NCI-H2171 treated with DMSO at 0.1 percent for 48 hours (cell line): Measurements from ENCODE around the gene PRR11.
"Not testable (repeated sequence)": the region's sequence is repeated elsewhere in the genome, so short reads cannot be mapped to it uniquely, and the experiment has no call there.

ENCODE experiments used
- DNase-seq: peaks from one replicate; lab custom pipeline; 2025; lab: John Stamatoyannopoulos, UW

PRR11 gene

GRCh38 chr17:59219992-59220327 lies 64.4 kb downstream of the PRR11 start:
- no peak for DNase-seq

DNA sequence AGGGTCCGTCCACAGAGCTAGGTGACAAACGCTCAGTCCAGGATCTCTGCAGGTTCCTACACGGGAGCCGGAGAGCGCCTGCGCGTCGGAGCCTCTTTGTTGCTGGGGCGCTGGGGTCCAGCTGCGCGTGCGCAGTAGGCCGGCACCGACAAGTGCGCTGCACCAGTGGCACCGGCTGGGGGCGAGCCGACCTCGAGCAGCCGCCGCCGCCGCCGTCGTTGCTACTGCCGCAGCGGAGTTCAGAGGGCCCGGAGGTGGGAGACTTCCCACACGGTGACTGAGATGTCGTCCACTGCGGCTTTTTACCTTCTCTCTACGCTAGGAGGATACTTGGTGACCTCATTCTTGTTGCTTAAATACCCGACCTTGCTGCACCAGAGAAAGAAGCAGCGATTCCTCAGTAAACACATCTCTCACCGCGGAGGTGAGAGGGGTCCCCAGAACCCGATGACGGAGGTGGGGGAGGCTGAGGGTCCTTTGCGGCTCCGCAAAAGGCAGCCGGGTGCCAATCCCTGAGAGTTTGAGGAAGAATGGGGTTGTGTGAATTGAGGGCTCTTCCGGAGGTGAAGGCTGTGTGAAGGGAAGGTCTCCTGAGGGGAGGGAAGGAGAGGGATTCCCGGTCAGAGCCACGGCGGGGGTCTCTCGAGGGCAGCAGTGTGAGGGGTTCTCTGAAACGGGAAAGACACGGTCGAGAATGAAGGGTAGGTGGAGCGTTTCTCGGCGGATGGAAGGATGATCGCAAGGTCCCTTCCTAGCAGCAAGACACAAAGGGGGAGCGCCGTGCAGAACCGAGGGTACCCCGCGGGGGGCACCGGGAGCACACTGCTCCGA lies 65.0 kb downstream of the PRR11 start, which contains the start of gene GDPD1:
TSS of gene GDPD1 (plus strand) at position 184 of the 831 bp plus-strand sequence. CDS start at position 283, 99 bp downstream.
- DNase-seq: peak; percentile 98

DNA sequence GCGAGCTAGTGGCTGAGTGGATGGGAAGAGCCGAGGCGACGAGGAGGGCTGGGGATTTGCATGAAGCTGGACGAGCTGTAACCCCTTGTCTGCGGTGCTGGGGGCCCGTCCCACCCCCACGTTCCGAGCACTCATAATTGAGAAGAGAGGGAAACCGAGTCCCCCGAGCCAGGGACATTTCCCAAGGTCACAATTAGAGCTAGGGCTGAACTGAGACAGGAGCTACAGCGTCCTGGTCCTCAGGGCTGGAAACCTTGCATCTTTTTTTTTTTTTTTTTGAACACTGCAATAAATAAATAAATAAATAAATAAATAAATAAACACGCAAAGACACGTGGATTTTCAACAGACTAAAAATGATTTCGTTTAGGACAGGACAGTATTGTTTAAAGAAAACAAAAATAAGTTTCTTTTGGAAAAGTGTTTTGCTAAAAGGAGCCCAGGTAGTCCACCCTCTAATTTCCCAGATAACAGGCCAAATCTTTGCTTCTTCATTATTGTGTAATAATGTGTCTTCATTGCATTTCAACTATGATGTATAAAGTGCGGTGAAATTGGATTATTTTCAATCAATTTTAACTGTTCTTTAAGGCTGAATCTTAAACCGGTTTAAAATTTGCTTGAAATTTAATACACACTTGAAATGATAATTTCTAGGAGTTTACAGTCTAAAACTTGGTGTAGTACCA lies 65.8 kb downstream of the PRR11 start:
- DNase-seq: no peak

- peak; percentile 40 for DNase-seq
Observed at GRCh38 chr17:59223813-59224212, 68.3 kb downstream of the PRR11 start.

- DNase-seq: not testable (repeated sequence)
Observed at GRCh38 chr17:59228588-59228987, 73.0 kb downstream of the PRR11 start.

GRCh38 chr17:59230764-59231163 lies 75.2 kb downstream of the PRR11 start:
- no peak for DNase-seq

- DNase-seq: no peak
Observed at GRCh38 chr17:59234631-59235030, 79.1 kb downstream of the PRR11 start.

DNA sequence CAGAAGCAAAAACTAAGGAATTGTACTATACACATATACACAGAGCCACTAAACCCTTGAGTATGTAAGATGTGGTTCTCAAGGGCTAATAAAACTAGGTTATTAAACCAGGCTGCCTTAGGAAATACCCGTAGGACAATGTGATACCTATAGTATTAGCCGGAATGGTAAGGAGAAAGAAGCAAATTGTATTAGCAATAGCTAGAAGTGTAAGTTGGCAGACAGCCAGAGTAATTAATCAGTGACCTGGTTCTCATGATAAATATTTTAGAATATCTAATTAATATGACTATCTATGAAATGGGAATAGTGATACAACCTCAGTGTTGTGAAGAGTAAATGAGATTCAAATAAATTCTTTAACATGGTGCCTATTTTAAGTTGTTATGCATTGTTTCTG lies 83.4 kb downstream of the PRR11 start:
- no peak for DNase-seq

GRCh38 chr17:59244081-59244480 lies 88.5 kb downstream of the PRR11 start:
- no peak for DNase-seq
